ENCODE results near the gene CRYBB1.

Gene CRYBB1

DNA sequence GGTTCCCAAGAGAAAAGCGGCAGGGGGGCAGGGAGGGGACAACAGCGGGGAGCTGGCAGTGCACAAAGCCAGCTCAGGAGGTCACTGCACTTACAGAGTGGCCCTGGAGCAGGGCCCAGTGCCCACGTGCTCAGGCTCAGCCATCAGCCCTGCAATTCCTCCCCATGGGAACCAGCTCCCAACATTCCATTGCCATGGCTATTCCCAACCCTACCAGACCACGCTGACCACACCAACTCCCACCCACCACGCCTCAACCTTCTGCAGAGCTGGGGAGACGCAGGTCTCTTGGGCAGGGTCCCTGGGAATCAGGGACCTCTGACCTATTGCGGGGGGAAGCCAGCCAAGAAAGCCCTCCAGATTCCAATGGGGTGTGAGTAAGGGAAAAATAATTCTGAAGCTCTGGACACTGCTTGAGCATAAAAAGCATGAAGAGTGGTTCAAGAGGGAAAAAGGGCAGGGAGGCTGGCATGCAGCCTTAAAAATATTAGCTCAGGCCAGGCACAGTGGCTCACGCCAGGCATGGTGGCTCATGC lies 67.3 kb downstream of the CRYBB1 start:
- no peak for DNase-seq

DNA sequence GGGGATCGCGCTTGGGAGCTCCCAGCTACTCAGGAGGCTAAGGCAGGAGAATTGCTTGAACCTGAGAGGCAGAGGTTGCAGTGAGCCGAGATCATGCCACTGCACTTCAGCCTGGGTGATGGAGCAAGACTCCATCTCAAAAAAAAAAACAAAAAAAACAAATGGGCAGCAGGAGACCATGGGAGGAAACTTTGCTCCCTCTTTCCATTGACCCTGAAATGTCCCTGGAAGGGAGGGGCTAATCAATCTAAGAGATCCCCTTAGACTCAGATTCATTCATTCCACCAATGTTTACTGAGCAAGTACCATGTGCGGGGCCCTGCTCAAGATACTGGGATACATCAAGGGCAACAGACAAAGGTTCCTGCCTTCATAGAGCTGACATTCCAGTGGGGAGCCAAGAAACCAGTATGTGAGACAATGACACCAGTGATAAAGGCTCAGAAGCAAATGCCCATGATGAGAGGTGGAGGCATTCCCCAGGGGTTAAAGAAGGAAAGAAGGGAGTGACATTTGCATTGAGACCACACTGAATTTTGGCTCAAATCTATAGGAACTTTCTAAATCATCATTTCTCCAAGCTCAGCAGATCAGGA lies 67.8 kb downstream of the CRYBB1 start:
- no peak for DNase-seq
